H7 (cell line): ENCODE data around the gene NAA38. TPM values are rescaled to one million over a fixed set of nuclear protein-coding genes. Genes with fewer than 3 reads are reported as not detected.

Experiments used
- DNase-seq: peaks from one replicate; pipeline ENCODE4 v3.0.0; 2012
- H3K27me3 ChIP-seq: 2 replicates; pipeline ENCODE4 v1.6.0; 2011; ENCODE audit warnings: mild to moderate bottlenecking, low read length; ENCODE audit not compliant: control insufficient read depth, insufficient read depth
- H3K36me3 ChIP-seq: replicated peaks from 2 replicates; pipeline ENCODE4 v1.5.1; 2011; ENCODE audit warnings: low read length; ENCODE audit not compliant: control insufficient read depth, insufficient read depth
- H3K4me3 ChIP-seq: 2 replicates; pipeline ENCODE4 v1.5.1; 2011; ENCODE audit warnings: low read depth, mild to moderate bottlenecking, control low read depth, low read length, moderate library complexity; ENCODE audit not compliant: insufficient read depth
- total RNA-seq: library from RNA; depleted of rRNA; stranded (reverse); fragments of >200 nt; shearing (Covaris generic); gene quantifications from 2 replicates; pipeline ENCODE4 v1.2.3, GENCODE V29; 2014

NAA38 gene
- total RNA-seq, 1 experiment from 2014 or later: 81.9 TPM

GRCh38 chr17:7842380-7843256 is 14.7 kb downstream of the NAA38 start:
- Histone ChIP-seq H3K27me3 (peaks cover 39% of the 10 kb centered on the region), H3K36me3 (no peaks in the 10 kb centered on the region), H3K4me3 (peak overlapping the region; percentile 86)
- DNase-seq: peak; percentile 79

- Histone ChIP-seq H3K36me3 (no peaks in the 10 kb centered on the region), H3K4me3 (peak overlapping the region; percentile 86), H3K27me3 (peaks cover 39% of the 10 kb centered on the region)
- peak; percentile 98 for DNase-seq
Observed at GRCh38 chr17:7841915-7842379, 15.4 kb downstream of the NAA38 start.

- H3K27me3 ChIP-seq: peaks cover 39% of the 10 kb centered on the region
- DNase-seq: peak; percentile 90
Observed at GRCh38 chr17:7841396-7841914, 15.9 kb downstream of the NAA38 start.

GRCh38 chr17:7840875-7841274 is 16.5 kb downstream of the NAA38 start:
- Histone ChIP-seq H3K27me3 (peaks cover 39% of the 10 kb centered on the region), H3K4me3 (no peak overlapping the region), H3K36me3 (no peaks in the 10 kb centered on the region)
- DNase-seq: no peak

More at GRCh38 chr17:7841396-7841914, 15.9 kb downstream of the NAA38 start:
- Histone ChIP-seq H3K4me3 (peak overlapping the region; percentile 86), H3K36me3 (no peaks in the 10 kb centered on the region)

- Histone ChIP-seq H3K27me3 (peaks cover 38% of the 10 kb centered on the region), H3K36me3 (no peaks in the 10 kb centered on the region), H3K4me3 (no peak overlapping the region)
- no peak for DNase-seq
Observed at GRCh38 chr17:7840441-7840840, 16.9 kb downstream of the NAA38 start.

GRCh38 chr17:7839876-7840261 is 17.5 kb downstream of the NAA38 start:
- H3K27me3 ChIP-seq: peaks cover 35% of the 10 kb centered on the region
- H3K36me3 ChIP-seq: no peaks in the 10 kb centered on the region
- no peak overlapping the region for H3K4me3 ChIP-seq
- peak; percentile 21 for DNase-seq

- no peak overlapping the region for H3K4me3 ChIP-seq
- peak; percentile 30 for DNase-seq
- H3K36me3 ChIP-seq: no peaks in the 10 kb centered on the region
- peaks cover 37% of the 10 kb centered on the region for H3K27me3 ChIP-seq
Observed at GRCh38 chr17:7839190-7839875, 18.0 kb downstream of the NAA38 start.

GRCh38 chr17:7838090-7839075 is 19.0 kb downstream of the NAA38 start:
- H3K4me3 ChIP-seq: peak overlapping the region; percentile 16; the same call in 1 of the 2 replicates
- H3K36me3 ChIP-seq: no peaks in the 10 kb centered on the region
- DNase-seq: peak; percentile 83
- peaks cover 40% of the 10 kb centered on the region for H3K27me3 ChIP-seq

GRCh38 chr17:7837408-7838088 is 19.8 kb downstream of the NAA38 start:
- Histone ChIP-seq H3K4me3 (peak overlapping the region; percentile 75), H3K36me3 (no peaks in the 10 kb centered on the region), H3K27me3 (peaks cover 47% of the 10 kb centered on the region)
- DNase-seq: no peak

GRCh38 chr17:7836596-7837407 is 20.6 kb downstream of the NAA38 start:
- H3K36me3 ChIP-seq: no peaks in the 10 kb centered on the region
- DNase-seq: peak; percentile 92
- H3K27me3 ChIP-seq: peaks cover 51% of the 10 kb centered on the region
- H3K4me3 ChIP-seq: peak overlapping the region; percentile 75

- Histone ChIP-seq H3K4me3 (peak overlapping the region; percentile 75), H3K27me3 (peaks cover 50% of the 10 kb centered on the region), H3K36me3 (no peaks in the 10 kb centered on the region)
- peak; percentile 66 for DNase-seq
Observed at GRCh38 chr17:7835814-7836595, 21.4 kb downstream of the NAA38 start.
